ENCODE results near the gene TMBIM1. TPM values are rescaled to one million over a fixed set of nuclear protein-coding genes. Genes with fewer than 3 reads are reported as not detected.
"Not testable (repeated sequence)": the region's sequence is repeated elsewhere in the genome, so short reads cannot be mapped to it uniquely, and the experiment has no call there.

The TMBIM1 gene
- total and polyA plus RNA-seq, 4 donors, result 100 to 294 (median 212) TPM

- intact Hi-C loops (cut with DNase I), result loop anchor here (2.0 to 10.0 kb wide), 3 partner anchors 17 to 194 kb away; no protein-coding TSS in a partner anchor
- WGBS, 2 donors, result 64 to 70% methylated on average over 8 of the region's 8 CpGs
- not testable (repeated sequence) for H3K4me3 ChIP-seq (ENCODE audit: low read length in 2 of 2)
Observed at GRCh38 chr2:218273214-218273907, 18.9 kb downstream of the TMBIM1 start.

GRCh38 chr2:218272531-218273212 is 19.6 kb downstream of the TMBIM1 start:
- intact Hi-C loops (cut with DNase I), result loop anchor here (1.0 to 10.0 kb wide), 4 partner anchors 18 to 195 kb away; no protein-coding TSS in a partner anchor
- ATAC-seq (ENCODE audit: low FRiP score) (peak; percentile 79), DNase-seq (peak; percentile 92 to 96)
- peak overlapping the region in 1 of 2 donors; percentile 33 for H3K27ac ChIP-seq (ENCODE audit: low read depth in 1 of 2, low read length in 2 of 2)
- no peaks in the 10 kb centered on the region for H3K27me3 ChIP-seq (ENCODE audit: control insufficient read depth in 1 of 2, insufficient read depth in 2 of 2, low read length in 1 of 2)
- H3K4me1 ChIP-seq (ENCODE audit: control insufficient read depth in 1 of 2, insufficient read depth in 2 of 2, low read length in 2 of 2), result no peaks in the 10 kb centered on the region
- H3K9me3 ChIP-seq (ENCODE audit: control insufficient read depth, low read length), result no peaks in the 10 kb centered on the region
- peaks cover 3 to 17% of the 10 kb centered on the region in 2 donors for H3K36me3 ChIP-seq (ENCODE audit: control insufficient read depth in 1 of 2, insufficient read depth in 2 of 2, low read length in 1 of 2)
- 7% methylated on average over 18 of the region's 18 CpGs for WGBS, 2 donors
- no peak overlapping the region for H3K4me3 ChIP-seq (ENCODE audit: low read length in 2 of 2)

More at GRCh38 chr2:218273214-218273907, 18.9 kb downstream of the TMBIM1 start:
- H3K27me3 ChIP-seq (ENCODE audit: control insufficient read depth in 1 of 2, insufficient read depth in 2 of 2, low read length in 1 of 2); H3K4me1 ChIP-seq (ENCODE audit: control insufficient read depth in 1 of 2, insufficient read depth in 2 of 2, low read length in 2 of 2); DNase-seq; H3K9me3 ChIP-seq (ENCODE audit: control insufficient read depth, low read length); H3K27ac ChIP-seq (ENCODE audit: low read depth in 1 of 2, low read length in 2 of 2); ATAC-seq (ENCODE audit: low FRiP score): not testable (repeated sequence)
- peaks cover 3 to 22% of the 10 kb centered on the region in 2 donors for H3K36me3 ChIP-seq (ENCODE audit: control insufficient read depth in 1 of 2, insufficient read depth in 2 of 2, low read length in 1 of 2)

GRCh38 chr2:218271865-218272530 is 20.3 kb downstream of the TMBIM1 start:
- 14 to 20% methylated on average over 5 of the region's 5 CpGs for WGBS, 2 donors
- intact Hi-C loops (cut with DNase I), result loop anchor here (1.0 to 10.0 kb wide), 4 partner anchors 19 to 195 kb away; no protein-coding TSS in a partner anchor
- Histone ChIP-seq H3K27ac (ENCODE audit: low read depth in 1 of 2, low read length in 2 of 2) (peak overlapping the region in 1 of 2 donors; percentile 33), H3K4me1 (ENCODE audit: control insufficient read depth in 1 of 2, insufficient read depth in 2 of 2, low read length in 2 of 2) (no peaks in the 10 kb centered on the region), H3K9me3 (ENCODE audit: control insufficient read depth, low read length) (no peaks in the 10 kb centered on the region), H3K36me3 (ENCODE audit: control insufficient read depth in 1 of 2, insufficient read depth in 2 of 2, low read length in 1 of 2) (peaks cover 3 to 14% of the 10 kb centered on the region in 2 donors), H3K4me3 (ENCODE audit: low read length in 2 of 2) (no peak overlapping the region), H3K27me3 (ENCODE audit: control insufficient read depth in 1 of 2, insufficient read depth in 2 of 2, low read length in 1 of 2) (no peaks in the 10 kb centered on the region)
- ATAC-seq (ENCODE audit: low FRiP score) (no peak), DNase-seq (no peak)

GRCh38 chr2:218271487-218271797 is 20.9 kb downstream of the TMBIM1 start:
- ATAC-seq (ENCODE audit: low FRiP score) (no peak), DNase-seq (no peak)
- H3K4me1 ChIP-seq (ENCODE audit: control insufficient read depth in 1 of 2, insufficient read depth in 2 of 2, low read length in 2 of 2), result no peaks in the 10 kb centered on the region
- no peaks in the 10 kb centered on the region for H3K9me3 ChIP-seq (ENCODE audit: control insufficient read depth, low read length)
- peaks cover 0 to 14% of the 10 kb centered on the region in 2 donors for H3K36me3 ChIP-seq (ENCODE audit: control insufficient read depth in 1 of 2, insufficient read depth in 2 of 2, low read length in 1 of 2)
- intact Hi-C loops (cut with DNase I), result loop anchor here (5.0 to 10.0 kb wide), 2 partner anchors 193 to 196 kb away; no protein-coding TSS in a partner anchor
- H3K27me3 ChIP-seq (ENCODE audit: control insufficient read depth in 1 of 2, insufficient read depth in 2 of 2, low read length in 1 of 2), result no peaks in the 10 kb centered on the region
- H3K4me3 ChIP-seq (ENCODE audit: low read length in 2 of 2), result no peak overlapping the region
- H3K27ac ChIP-seq (ENCODE audit: low read depth in 1 of 2, low read length in 2 of 2), result no peak overlapping the region
- WGBS, 2 donors, result 30 to 34% methylated on average over 4 of the region's 4 CpGs

- Histone ChIP-seq H3K27me3 (ENCODE audit: control insufficient read depth in 1 of 2, insufficient read depth in 2 of 2, low read length in 1 of 2) (no peaks in the 10 kb centered on the region), H3K36me3 (ENCODE audit: control insufficient read depth in 1 of 2, insufficient read depth in 2 of 2, low read length in 1 of 2) (peaks cover 0 to 14% of the 10 kb centered on the region in 2 donors), H3K4me1 (ENCODE audit: control insufficient read depth in 1 of 2, insufficient read depth in 2 of 2, low read length in 2 of 2) (no peaks in the 10 kb centered on the region), H3K4me3 (ENCODE audit: low read length in 2 of 2) (peak overlapping the region; percentile 73 to 92), H3K27ac (ENCODE audit: low read depth in 1 of 2, low read length in 2 of 2) (no peak overlapping the region), H3K9me3 (ENCODE audit: control insufficient read depth, low read length) (no peaks in the 10 kb centered on the region)
- DNase-seq (no peak), ATAC-seq (ENCODE audit: low FRiP score) (no peak)
- intact Hi-C loops (cut with DNase I), result loop anchor here (5.0 to 10.0 kb wide), 2 partner anchors 194 to 196 kb away; no protein-coding TSS in a partner anchor
- WGBS, 2 donors, result 2 to 3% methylated on average over 23 of the region's 23 CpGs
Observed at GRCh38 chr2:218270721-218271486, 21.4 kb downstream of the TMBIM1 start.

- peak within 1 kb of the TSS; percentile 74 to 92 for H3K4me3 ChIP-seq (ENCODE audit: low read length in 2 of 2)
- intact Hi-C loops (cut with DNase I), result loop anchor here (5.0 to 10.0 kb wide), 4 partner anchors 83 to 295 kb away; partner anchors contain the start of genes CNOT9 (in 1 of the 2) and USP37 (in 1 of the 2)
- H3K4me1 ChIP-seq (ENCODE audit: control insufficient read depth in 1 of 2, insufficient read depth in 2 of 2, low read length in 2 of 2), result no peaks in the 10 kb centered on the region
- no peaks in the 10 kb centered on the region for H3K27me3 ChIP-seq (ENCODE audit: control insufficient read depth in 1 of 2, insufficient read depth in 2 of 2, low read length in 1 of 2)
- peak within 1 kb of the TSS in 1 of 2 donors; percentile 9 for H3K27ac ChIP-seq (ENCODE audit: low read depth in 1 of 2, low read length in 2 of 2)
- 0% methylated on average over 64 of the region's 64 CpGs for WGBS, 2 donors
- peaks cover 0 to 7% of the 10 kb centered on the region in 2 donors for H3K36me3 ChIP-seq (ENCODE audit: control insufficient read depth in 1 of 2, insufficient read depth in 2 of 2, low read length in 1 of 2)
- H3K9me3 ChIP-seq (ENCODE audit: control insufficient read depth, low read length), result no peaks in the 10 kb centered on the region
- peak; percentile 97 for ATAC-seq (ENCODE audit: low FRiP score)
- peak; percentile 100 for DNase-seq
Observed at GRCh38 chr2:218269900-218270720, 22.2 kb downstream of the TMBIM1 start, which contains the start of the genes AAMP and PNKD. Gene AAMP (minus strand): TSS chr2:218270137. CDS start chr2:218270086, 51 bp downstream. Gene PNKD (plus strand): TSS chr2:218270519. CDS start chr2:218270536, 17 bp downstream.

- Histone ChIP-seq H3K9me3 (ENCODE audit: control insufficient read depth, low read length) (no peaks in the 10 kb centered on the region), H3K36me3 (ENCODE audit: control insufficient read depth in 1 of 2, insufficient read depth in 2 of 2, low read length in 1 of 2) (no peaks in the 10 kb centered on the region), H3K4me3 (ENCODE audit: low read length in 2 of 2) (no peak overlapping the region), H3K27ac (ENCODE audit: low read depth in 1 of 2, low read length in 2 of 2) (no peak overlapping the region), H3K4me1 (ENCODE audit: control insufficient read depth in 1 of 2, insufficient read depth in 2 of 2, low read length in 2 of 2) (no peaks in the 10 kb centered on the region), H3K27me3 (ENCODE audit: control insufficient read depth in 1 of 2, insufficient read depth in 2 of 2, low read length in 1 of 2) (no peaks in the 10 kb centered on the region)
- peak; percentile 33 to 47 for DNase-seq
- ATAC-seq (ENCODE audit: low FRiP score), result no peak
- WGBS, 2 donors, result 91 to 94% methylated on average over 6 of the region's 6 CpGs
- intact Hi-C loops (cut with DNase I), result loop anchor here in 1 of 2 donors (5.0 to 10.0 kb wide), 2 partner anchors 80 to 298 kb away; partner anchors contain the start of genes CNOT9 and USP37
Observed at GRCh38 chr2:218267259-218267658, 25.0 kb downstream of the TMBIM1 start.
